ENCODE results near the gene MAIP1.

The MAIP1 gene

GRCh38 chr2:199950396-199950795 is 5.0 kb upstream of the MAIP1 start:
- no peak for DNase-seq

- no peak for DNase-seq
Observed at GRCh38 chr2:199951023-199951422, 4.4 kb upstream of the MAIP1 start.

- peak in 1 of 2 experiments; percentile 57 for DNase-seq
Observed at GRCh38 chr2:199955007-199955338, 409 bp upstream of the MAIP1 start.

DNA sequence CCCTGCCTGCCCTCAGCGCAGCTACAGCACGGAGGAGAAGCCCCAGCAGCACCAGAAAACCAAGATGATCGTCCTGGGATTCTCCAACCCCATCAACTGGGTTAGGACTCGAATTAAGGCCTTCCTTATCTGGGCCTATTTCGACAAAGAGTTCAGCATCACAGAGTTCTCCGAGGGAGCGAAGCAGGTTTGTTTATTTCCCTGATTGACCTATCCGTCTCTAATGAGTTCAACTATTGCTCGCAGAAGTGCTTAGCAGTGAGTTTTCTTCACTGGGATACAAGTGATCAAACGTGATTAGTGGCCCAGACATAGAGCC is 639 bp downstream of the MAIP1 start:
- no peak for DNase-seq

DNA sequence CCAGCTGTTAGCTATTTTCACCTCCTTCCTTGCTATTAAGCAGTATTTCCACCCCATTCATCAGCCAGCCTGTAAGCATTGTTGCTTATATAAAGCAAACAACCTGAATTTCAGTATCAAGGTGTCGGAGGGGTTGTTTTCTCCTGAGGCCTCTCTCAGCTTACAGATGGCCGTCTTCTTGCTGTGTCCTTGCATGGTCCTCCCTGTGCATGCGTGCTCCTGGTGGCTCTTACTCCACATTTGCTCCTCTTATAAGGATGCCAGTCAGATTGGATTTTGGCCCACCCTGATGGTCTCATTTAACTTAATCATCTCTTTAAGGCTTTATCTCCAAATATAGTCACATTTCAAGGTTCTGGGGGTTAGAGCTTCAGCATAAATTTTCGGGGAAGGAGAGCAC is 2.6 kb downstream of the MAIP1 start:
- no peak for DNase-seq

GRCh38 chr2:199962203-199962602 is 6.8 kb downstream of the MAIP1 start:
- no peak for DNase-seq

DNA sequence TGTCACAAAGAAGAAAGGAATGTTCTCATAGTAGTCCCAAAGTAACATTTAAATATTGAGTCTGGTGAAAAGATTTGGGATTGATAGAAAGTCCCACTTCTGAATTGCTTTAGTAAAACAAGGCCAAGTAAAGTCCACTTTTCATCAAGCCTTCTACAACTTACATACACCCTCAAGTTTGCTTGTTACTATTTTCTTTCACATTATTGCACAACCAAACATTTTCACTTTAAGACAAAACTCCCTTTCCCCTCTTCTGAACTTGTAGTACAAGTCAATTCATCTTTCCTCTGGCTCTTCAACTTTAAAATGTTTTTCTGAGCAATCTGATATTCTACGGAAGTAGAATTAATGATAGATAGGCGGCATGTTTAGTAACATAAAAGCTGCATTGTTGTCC is 11.0 kb downstream of the MAIP1 start:
- DNase-seq, result no peak

DNA sequence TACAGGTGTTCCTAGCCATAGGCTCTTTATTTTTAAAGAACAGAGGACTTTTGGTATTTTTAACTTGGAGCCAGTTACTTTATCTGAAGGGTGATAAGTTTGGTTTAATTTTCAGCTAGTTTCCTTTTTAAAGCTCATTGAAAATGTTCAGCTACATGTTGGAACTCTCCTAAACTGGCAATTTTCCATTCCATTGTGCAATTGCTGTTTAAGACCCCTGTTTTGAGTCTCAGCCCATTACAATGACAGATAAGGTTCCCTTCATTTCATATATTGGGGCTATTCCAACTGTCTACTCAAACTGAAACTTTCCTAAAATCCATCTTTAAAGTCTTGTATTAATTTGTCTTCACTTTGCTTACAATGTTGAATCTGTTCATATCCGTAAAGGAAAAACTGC is 11.6 kb downstream of the MAIP1 start:
- no peak for DNase-seq

- no peak for DNase-seq
Observed at GRCh38 chr2:199968126-199968525, 12.7 kb downstream of the MAIP1 start.

DNA sequence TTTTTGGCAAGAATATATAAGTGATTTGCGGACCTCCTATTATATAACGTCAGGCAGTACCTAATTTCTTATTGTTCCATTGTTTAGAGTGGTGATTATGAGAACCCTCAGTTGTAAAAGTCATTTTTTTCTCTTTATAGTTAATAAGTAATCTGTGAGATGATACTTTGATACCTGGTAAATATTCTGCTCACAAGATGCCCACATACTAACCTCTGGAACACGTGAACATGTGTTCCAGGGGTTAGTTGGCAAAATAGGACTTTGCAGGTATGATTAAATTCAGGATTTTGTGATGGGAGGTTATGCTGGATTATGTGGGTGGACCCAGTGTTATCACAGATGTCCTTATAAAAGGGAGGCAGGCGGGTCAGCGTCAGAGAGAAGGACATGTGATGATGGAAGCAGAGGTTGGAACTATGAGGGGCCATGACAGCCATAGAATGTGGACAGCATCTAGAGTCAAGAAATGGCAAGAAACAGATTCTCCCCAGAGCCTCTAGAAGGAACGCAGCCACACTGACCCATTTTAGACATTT is 16.8 kb downstream of the MAIP1 start:
- no peak for DNase-seq

DNA sequence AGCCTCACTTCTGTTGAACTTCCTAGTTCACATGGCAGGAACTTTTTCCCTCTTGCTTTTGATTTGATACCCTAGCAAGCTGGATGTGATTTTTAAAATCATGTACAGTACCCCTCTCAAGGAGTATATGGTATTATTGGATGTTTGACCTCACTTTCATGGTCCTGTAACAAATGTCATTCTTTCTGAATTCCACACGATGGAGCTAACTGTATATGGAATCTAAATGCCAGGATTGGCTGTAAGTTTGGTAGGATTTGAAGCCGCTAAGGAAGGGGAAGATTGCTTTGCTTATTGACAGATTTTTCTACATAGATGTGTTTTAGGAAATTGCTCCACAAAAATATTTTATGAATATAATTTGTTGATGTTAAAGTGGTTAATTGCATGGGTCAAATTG is 18.3 kb downstream of the MAIP1 start:
- DNase-seq, result no peak

GRCh38 chr2:199975273-199975895 is 20.0 kb downstream of the MAIP1 start:
- no peak for DNase-seq

DNA sequence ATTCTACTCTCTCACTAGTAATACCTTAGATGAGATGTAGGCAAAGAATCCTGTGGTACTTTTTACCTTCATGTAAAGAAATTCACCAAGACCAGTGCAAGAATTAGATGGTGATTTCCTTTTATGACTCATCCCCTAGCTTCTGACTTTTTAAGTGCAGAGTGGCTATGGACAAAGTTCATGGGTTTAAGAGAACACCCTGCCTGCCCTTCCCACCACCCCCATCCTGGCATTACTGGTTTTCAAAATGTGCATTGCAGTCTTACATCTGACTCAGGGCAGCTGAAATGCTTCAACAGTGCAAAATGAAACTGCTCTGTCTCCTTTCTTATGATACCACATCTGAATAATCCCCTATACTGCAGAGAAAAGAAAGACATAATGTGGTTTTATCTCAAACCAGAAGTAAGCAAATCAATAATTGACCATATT is 22.6 kb downstream of the MAIP1 start:
- no peak for DNase-seq

DNA sequence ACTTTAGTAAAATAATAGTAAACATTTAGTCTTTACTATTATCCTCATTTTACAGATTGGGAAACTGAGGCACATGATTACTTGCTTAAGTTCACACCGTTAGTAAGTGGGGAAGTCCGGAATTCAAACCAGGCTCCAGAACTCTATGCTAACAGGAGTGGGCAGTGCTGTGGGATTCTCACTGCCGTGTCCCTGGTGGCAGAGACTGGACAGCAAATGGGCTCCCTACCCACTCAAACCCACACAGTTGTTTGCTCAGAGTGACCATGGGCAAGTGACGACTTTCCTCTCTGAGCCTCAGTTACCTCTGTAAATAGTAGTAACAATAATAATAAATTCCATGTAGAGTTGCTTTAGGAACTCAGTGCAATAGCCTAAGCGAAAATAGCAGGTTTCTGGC is 24.0 kb downstream of the MAIP1 start:
- DNase-seq, result no peak

- DNase-seq, result peak in 1 of 2 experiments; percentile 36
Observed at GRCh38 chr2:199979832-199980628, 24.6 kb downstream of the MAIP1 start.

DNA sequence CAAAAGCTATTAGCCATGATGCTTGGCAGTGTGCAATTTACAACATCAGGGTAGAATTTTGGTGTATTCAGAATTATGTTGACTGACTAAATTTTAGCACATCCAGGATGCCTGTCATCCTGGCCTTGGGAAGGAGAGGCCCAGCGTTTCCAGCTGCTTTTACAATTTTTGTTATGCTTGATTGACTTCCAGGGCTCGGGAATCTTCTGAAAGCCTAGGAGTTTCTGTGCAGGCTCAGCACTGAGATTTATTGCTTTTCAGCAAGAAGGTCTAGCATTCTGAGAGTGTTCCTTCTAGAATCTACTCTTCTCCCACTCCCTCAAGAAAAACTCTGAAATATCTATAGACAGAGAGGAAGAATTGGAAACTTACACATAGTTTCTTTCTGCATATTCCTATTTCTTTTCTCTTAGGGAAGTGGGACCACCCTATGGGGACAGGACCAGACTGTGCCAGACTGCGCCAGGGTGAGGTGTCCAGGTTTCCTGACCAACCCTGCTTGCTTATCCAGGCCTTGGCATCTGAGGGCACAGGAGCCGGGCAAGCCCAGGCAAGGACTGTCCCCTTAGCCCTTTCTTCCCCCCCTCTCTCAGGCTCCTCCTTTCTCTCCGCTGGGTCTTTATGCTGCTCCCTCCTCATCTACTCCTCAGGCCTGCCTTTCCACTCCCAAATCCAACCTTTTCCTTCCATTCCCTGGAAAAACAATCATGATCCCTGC is 26.9 kb downstream of the MAIP1 start:
- DNase-seq, result no peak

- no peak for DNase-seq
Observed at GRCh38 chr2:199983534-199983933, 28.2 kb downstream of the MAIP1 start.

GRCh38 chr2:199984159-199984558 is 28.8 kb downstream of the MAIP1 start:
- DNase-seq, result no peak

DNA sequence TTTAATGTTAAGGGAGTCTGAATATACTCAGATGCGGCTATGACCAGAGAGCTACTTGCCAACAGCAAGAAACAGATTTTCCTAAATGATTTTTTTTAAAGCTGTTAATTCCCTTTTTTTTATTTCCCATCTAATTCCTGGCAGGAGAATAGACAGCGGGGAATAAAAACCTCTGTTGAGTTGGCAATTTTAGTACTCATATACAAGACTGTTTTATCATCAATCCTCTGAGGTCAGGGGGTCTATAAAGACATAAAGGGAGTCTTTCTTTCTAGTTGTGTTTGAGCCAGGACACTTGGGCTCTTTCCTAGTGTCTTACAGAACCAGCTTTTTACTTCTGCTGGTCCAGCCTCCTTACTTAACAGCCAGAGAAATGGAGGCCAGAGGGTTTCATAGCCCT is 29.4 kb downstream of the MAIP1 start:
- no peak for DNase-seq

DNA sequence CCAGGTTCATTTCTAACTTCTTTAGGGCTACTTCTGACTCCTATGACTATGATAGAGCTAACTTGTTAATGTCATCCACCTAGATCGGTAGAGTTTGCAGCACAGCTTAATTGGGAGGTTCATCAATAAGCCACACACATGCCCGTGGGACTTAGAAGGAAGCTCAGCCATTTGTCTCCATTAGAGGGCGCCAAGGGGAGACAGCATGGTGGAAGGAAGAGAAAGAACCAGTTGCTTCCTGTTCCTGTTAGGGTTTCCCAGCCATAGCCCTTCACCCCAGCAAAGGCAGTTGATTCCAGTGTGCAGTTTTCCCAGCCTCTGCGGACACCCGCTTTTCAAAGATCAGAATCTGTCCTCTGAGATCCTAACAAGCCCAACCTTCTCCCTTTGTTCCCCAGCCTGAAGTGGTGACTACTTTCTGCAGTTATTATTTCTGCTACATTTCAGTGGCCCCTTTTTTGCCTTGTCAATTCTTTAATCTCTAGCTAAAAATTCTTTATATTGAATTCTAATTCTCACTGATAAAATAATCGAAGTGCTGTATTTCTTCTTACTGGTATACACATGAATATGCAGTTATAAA is 30.3 kb downstream of the MAIP1 start:
- DNase-seq, result no peak

DNA sequence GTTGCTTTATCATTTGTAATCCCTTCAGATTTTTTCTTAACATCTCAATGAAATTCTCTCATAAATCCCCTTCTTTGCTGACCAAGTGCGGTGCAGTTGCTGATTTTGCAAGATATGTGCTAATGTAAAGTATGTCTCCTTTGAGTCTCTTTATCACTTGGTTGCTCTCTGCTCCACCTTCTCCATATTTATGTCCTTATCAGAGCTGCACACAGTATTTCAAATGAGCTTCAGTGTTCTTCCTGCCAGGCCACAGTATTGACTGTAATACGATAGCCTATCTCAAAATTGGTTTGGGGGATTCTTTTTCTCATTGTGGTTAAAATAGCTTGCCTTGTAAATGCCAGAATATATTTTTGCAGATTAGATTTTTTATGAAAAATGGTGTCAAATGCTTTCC is 32.2 kb downstream of the MAIP1 start:
- no peak for DNase-seq

DNA sequence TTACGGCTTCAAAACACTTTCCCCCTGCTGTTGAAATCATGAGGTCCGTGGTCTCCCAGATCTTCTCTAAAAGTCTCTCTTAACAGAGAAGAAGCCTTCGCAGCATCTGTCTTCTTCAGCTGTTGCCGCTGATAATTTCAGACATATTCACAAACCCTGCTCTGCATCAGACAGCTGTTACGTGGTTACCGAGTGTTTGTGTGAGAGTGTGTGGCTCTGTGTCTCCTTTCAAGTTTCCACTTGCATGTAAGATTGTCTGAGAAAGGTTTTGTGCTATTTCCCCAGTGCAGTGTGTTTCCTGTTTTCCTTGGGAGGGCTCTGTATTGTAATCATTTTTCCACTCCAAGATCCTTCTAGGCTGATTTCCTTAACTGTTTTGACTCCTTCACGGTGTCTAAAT is 32.8 kb downstream of the MAIP1 start:
- DNase-seq, result no peak

GRCh38 chr2:199989822-199990221 is 34.4 kb downstream of the MAIP1 start:
- DNase-seq, result no peak

GRCh38 chr2:199991691-199992090 is 36.3 kb downstream of the MAIP1 start:
- no peak for DNase-seq

Data from cerebellar nuclear complex (tissue), 1 donor.